A549 (cell line): Measurements from ENCODE around the gene ZNF714. TPM values are rescaled to one million over a fixed set of nuclear protein-coding genes. Genes with fewer than 3 reads are reported as not detected.

ENCODE experiments used
- ATAC-seq, 2 experiments: fragments of 200-7000 bp in 1 of 2; fragments of >200 bp in 1 of 2; cut with Nextera tagmentation in 1 of 2; cut with Tn5 transposase in 1 of 2; 3 replicates each; pipeline versions ENCODE4 v1.8.0 to v1.9.1; 2018 to 2020; ENCODE audit warnings: mild to moderate bottlenecking in 1 of 2, moderate library complexity in 1 of 2
- CTCF ChIA-PET: fragments of 300-600 bp; sonication (Branson Sonifier 250); formaldehyde crosslinking; extraction: SDS; loops from one replicate; lab custom pipeline; 2021; ENCODE audit warnings: antibody characterized with exemption, inconsistent platforms; lab: Yijun Ruan, JAX
- POLR2A ChIA-PET: fragments of 350-600 bp; formaldehyde crosslinking; extraction: SDS; loops from one replicate; lab custom pipeline; 2021; ENCODE audit warnings: antibody characterized with exemption, inconsistent platforms; lab: Yijun Ruan, JAX
- DNase-seq, 2 experiments: peaks; one replicate each; pipeline versions ENCODE4 v3.0.0 to v3.0.0-alpha.2; 2011 to 2016; ENCODE audit warnings: low read depth in 1 of 2, low spot score in 1 of 2
- FAIRE-seq: peaks from 2 replicates; lab custom pipeline; 2011; peaks lifted over from hg19 to GRCh38; lab: Jason Lieb, UNC
- H3K27ac ChIP-seq, 2 experiments: fragments of >200 bp; sonication (Bioruptor Twin); formaldehyde crosslinking; 3 replicates each; pipeline ENCODE4 v1.5.1; 2016 to 2017
- H3K4me1 ChIP-seq: fragments of >200 bp; sonication (Bioruptor Twin); formaldehyde crosslinking; 3 replicates; pipeline ENCODE4 v1.6.1; 2016
- H3K4me2 ChIP-seq: fragments of >200 bp; sonication (Bioruptor Twin); formaldehyde crosslinking; 3 replicates; pipeline ENCODE4 v1.6.1; 2016
- H3K4me3 ChIP-seq: fragments of >200 bp; sonication (Bioruptor Twin); formaldehyde crosslinking; 3 replicates; pipeline ENCODE4 v1.5.1; 2016
- H3K9me3 ChIP-seq: fragments of >200 bp; sonication (Bioruptor Twin); formaldehyde crosslinking; 3 replicates; pipeline ENCODE4 v1.6.1; 2016
- CHD2 ChIP-seq: fragments of 150-350 bp; IDR thresholded peaks from 2 replicates; pipeline ENCODE4 v1.6.1; 2014; ENCODE audit warnings: low read length; ENCODE audit not compliant: partially characterized antibody
- CHD4 ChIP-seq: fragments of 200-600 bp; sonication (generic); IDR thresholded peaks from 2 replicates; pipeline ENCODE4 v1.6.1; 2016; ENCODE audit warnings: antibody characterized with exemption, mild to moderate bottlenecking, borderline replicate concordance
- EHMT2 ChIP-seq: fragments of 200-600 bp; sonication (generic); IDR thresholded peaks from 2 replicates; pipeline ENCODE4 v1.6.1; 2016; ENCODE audit warnings: antibody characterized with exemption, low read depth, mild to moderate bottlenecking, moderate library complexity
- EP300 ChIP-seq, 2 experiments: fragments of >200 bp; sonication (Bioruptor Twin); formaldehyde crosslinking; IDR thresholded peaks; 2 replicates in 1 of 2; 3 replicates in 1 of 2; pipeline ENCODE4 v1.6.1; 2016 to 2017
- ESRRA ChIP-seq: fragments of 150-350 bp; IDR thresholded peaks from 2 replicates; pipeline ENCODE4 v1.6.1; 2014; ENCODE audit warnings: mild to moderate bottlenecking, low read length, borderline replicate concordance
- FOSL2 ChIP-seq, 2 experiments: fragments of 450-650 bp in 1 of 2; fragments of >200 bp in 1 of 2; sonication (Bioruptor Twin) in 1 of 2; formaldehyde crosslinking; IDR thresholded peaks; 2 replicates each; pipeline versions ENCODE4 v1.5.0 to v1.6.1; 2016 to 2020; ENCODE audit warnings: mild to moderate bottlenecking in 1 of 2, moderate library complexity in 1 of 2
- GATA3 ChIP-seq: IDR thresholded peaks from 2 replicates; pipeline ENCODE4 v1.6.1; 2012; ENCODE audit warnings: borderline replicate concordance
- HOXA7 ChIP-seq: fragments of 250-450 bp; sonication (Bioruptor Pico); IDR thresholded peaks from 2 replicates; pipeline ENCODE4 v1.5.0; 2020; ENCODE audit warnings: mild to moderate bottlenecking, moderate library complexity
- HOXB13 ChIP-seq: fragments of 250-450 bp; sonication (Bioruptor Pico); IDR thresholded peaks from 2 replicates; pipeline ENCODE4 v1.5.0; 2020; ENCODE audit warnings: low read depth, mild to moderate bottlenecking, moderate library complexity
- KDM1A ChIP-seq: fragments of 200-600 bp; sonication (generic); IDR thresholded peaks from 2 replicates; pipeline ENCODE4 v1.6.1; 2016; ENCODE audit warnings: low read depth, mild to moderate bottlenecking
- MAZ ChIP-seq: fragments of 150-350 bp; IDR thresholded peaks from 2 replicates; pipeline ENCODE4 v1.6.1; 2014; ENCODE audit warnings: antibody characterized with exemption, low read depth, low read length, borderline replicate concordance
- PHF8 ChIP-seq: fragments of 200-600 bp; sonication (generic); IDR thresholded peaks from 2 replicates; pipeline ENCODE4 v1.6.1; 2016; ENCODE audit warnings: low read depth, mild to moderate bottlenecking, antibody characterized with exemption, moderate library complexity, borderline replicate concordance
- POLR2A ChIP-seq: IDR thresholded peaks from 2 replicates; pipeline ENCODE4 v1.6.1; 2012; ENCODE audit warnings: mild to moderate bottlenecking, low read length
- RAD21 ChIP-seq, 2 experiments: fragments of >200 bp in 1 of 2; sonication (Bioruptor Twin) in 1 of 2; formaldehyde crosslinking in 1 of 2; IDR thresholded peaks in 1 of 2; conservative IDR thresholded peaks in 1 of 2; 2 replicates in 1 of 2; 3 replicates in 1 of 2; pipeline ENCODE4 v1.6.1; 2012 to 2018; ENCODE audit warnings: inconsistent platforms in 1 of 2
- RNF2 ChIP-seq: fragments of 200-600 bp; sonication (generic); IDR thresholded peaks from 2 replicates; pipeline ENCODE4 v1.6.1; 2016; ENCODE audit warnings: low read depth, mild to moderate bottlenecking, antibody characterized with exemption, moderate library complexity, borderline replicate concordance
- SMC3 ChIP-seq: fragments of >200 bp; sonication (Bioruptor Twin); formaldehyde crosslinking; IDR thresholded peaks from 3 replicates; pipeline ENCODE4 v1.6.1; 2018; ENCODE audit warnings: inconsistent platforms
- SREBF2 ChIP-seq: fragments of 450-650 bp; IDR thresholded peaks from 2 replicates; pipeline ENCODE4 v1.6.1; 2014; ENCODE audit warnings: mild to moderate bottlenecking, moderate library complexity
- TP53 ChIP-seq: fragments of 250-450 bp; sonication (Bioruptor Pico); IDR thresholded peaks from 2 replicates; pipeline ENCODE4 v1.5.0; 2021; ENCODE audit warnings: mild to moderate bottlenecking, moderate library complexity
- ZSCAN20 ChIP-seq: fragments of 250-450 bp; sonication (Bioruptor Pico); IDR thresholded peaks from 2 replicates; pipeline ENCODE4 v1.8.0; 2022; ENCODE audit warnings: mild to moderate bottlenecking, moderate library complexity
- WGBS: methylation state at CpG from one replicate; pipeline ENCODE4 v1.1.6; 2017; ENCODE audit errors: missing lambda C conversion rate; 5-methylcytosine and 5-hydroxymethylcytosine counted together
- polyA plus RNA-seq, 4 experiments: library from polyadenylated mRNA; depleted of rRNA in 3 of 4; stranded (reverse); fragments of >200 nt; fragmentation: RNase III in 1 of 4; extraction: RNeasy Plus Mini Kit Qiagen cat#74134 plus additional on column Dnase treatment in 1 of 4; gene quantifications; 2 replicates in 3 of 4; 3 replicates in 1 of 4; pipeline ENCODE4 v1.2.3, GENCODE V29; 2011 to 2017
- TF ChIP-seq, protein P1 (sequence below): fragments of 150-350 bp; IDR thresholded peaks from 2 replicates; pipeline ENCODE4 v1.6.1; 2014; ENCODE audit warnings: low read depth, mild to moderate bottlenecking, low read length
- TF ChIP-seq, protein P2 (sequence below): IDR thresholded peaks from 2 replicates; pipeline ENCODE4 v1.6.1; 2012
- TF ChIP-seq, protein P3 (sequence below): fragments of 200-600 bp; sonication (generic); IDR thresholded peaks from 2 replicates; pipeline ENCODE4 v1.6.1; 2016; ENCODE audit warnings: antibody characterized with exemption, mild to moderate bottlenecking, moderate library complexity
- TF ChIP-seq, protein P4 (sequence below): fragments of >200 bp; sonication (Bioruptor Twin); formaldehyde crosslinking; IDR thresholded peaks from 3 replicates; pipeline ENCODE4 v1.5.1; 2016

Gene ZNF714
- polyA plus RNA-seq, 2 of the 4 experiments (the other 2 are of a cell fraction), result 3.0 to 8.1 TPM

DNA sequence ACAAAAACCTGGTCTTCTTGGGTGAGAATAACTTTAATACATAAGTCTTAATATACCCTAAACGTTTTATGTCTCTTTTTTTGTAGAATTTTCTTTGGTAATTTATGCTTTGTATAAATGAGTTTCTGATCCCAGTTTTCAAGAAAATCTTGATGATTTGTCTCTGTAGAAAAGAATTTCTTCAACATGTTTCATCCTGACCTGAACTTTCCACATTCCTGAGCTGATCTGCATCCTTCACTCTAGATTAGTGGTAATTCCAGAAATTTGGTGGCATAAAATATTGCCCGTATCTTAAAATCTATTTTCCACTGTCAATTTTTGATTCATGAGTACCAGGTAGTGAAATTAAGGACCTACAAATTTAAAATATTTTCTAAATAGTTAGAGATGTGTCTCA, 16.3 kb downstream of the ZNF714 start:
- no peak for DNase-seq
- CTCF ChIA-PET, result no interaction called here

DNA sequence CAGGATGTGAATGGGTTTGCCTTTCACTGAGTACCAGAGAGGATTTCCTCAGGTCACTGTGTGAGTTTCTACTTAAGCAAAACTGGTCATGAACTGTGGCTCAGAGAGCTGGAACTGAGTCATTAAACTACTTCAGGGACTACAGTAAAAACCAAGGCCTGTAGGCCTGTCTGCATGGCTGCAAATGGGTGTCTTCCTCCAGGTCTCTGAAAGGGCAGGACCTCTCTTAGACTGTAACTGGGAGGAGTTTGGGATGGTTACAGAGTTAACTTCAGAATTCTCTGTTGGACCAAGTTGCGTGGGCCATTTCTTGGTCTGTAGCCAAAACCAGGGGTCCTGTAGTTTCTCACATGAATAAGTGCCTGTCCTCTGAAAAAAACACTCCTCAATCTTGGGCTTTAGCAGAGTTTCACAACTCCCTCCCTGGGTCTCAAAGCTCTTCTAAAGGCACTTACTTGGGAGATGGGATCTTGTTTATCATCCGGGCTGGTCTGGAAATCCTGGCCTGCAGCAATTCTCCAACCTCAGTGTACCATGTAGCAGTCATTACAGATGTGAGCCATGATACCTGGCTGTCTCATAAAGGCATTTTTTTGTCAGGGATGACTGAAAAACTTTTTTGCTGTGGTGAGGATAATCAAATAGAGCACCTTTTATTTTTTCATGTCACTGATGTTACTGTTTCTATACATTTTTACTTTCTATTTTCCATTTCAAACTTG, 19.7 kb downstream of the ZNF714 start:
- WGBS, result 90% methylated on average over 2 of the region's 2 CpGs
- Histone ChIP-seq H3K4me2 (no peak overlapping the region), H3K4me3 (no peak overlapping the region), H3K9me3 (peaks cover 3% of the 10 kb centered on the region; the same call in 1 of the 3 replicates), H3K4me1 (no peaks in the 10 kb centered on the region), H3K27ac (no peak overlapping the region)
- FAIRE-seq, result no peak
- POLR2A ChIA-PET, result no interaction called here
- CTCF ChIA-PET, result no interaction called here
- no peak for ATAC-seq
- no peak for DNase-seq
- no peak for TF ChIP-seq EHMT2
- TF ChIP-seq FOSL2 (IDR thresholded peaks at IDR 0.05), result no peak
- TF ChIP-seq FOSL2 (CRISPR knock-in tag; IDR thresholded peaks at IDR 0.05), result no peak
- TF ChIP-seq, protein P1, sequence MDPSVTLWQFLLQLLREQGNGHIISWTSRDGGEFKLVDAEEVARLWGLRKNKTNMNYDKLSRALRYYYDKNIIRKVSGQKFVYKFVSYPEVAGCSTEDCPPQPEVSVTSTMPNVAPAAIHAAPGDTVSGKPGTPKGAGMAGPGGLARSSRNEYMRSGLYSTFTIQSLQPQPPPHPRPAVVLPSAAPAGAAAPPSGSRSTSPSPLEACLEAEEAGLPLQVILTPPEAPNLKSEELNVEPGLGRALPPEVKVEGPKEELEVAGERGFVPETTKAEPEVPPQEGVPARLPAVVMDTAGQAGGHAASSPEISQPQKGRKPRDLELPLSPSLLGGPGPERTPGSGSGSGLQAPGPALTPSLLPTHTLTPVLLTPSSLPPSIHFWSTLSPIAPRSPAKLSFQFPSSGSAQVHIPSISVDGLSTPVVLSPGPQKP, result no peak
- TF ChIP-seq, protein P2, sequence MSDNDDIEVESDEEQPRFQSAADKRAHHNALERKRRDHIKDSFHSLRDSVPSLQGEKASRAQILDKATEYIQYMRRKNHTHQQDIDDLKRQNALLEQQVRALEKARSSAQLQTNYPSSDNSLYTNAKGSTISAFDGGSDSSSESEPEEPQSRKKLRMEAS, result no peak
- TF ChIP-seq CHD4, result no peak
- no peak for TF ChIP-seq GATA3
- no peak for TF ChIP-seq HOXA7 (CRISPR knock-in tag)
- TF ChIP-seq RNF2, result no peak
- TF ChIP-seq SMC3, result no peak

More for the DNA sequence above, 16.3 kb downstream of the ZNF714 start:
- no peak for ATAC-seq
- no peaks in the 10 kb centered on the region for H3K9me3 ChIP-seq
- H3K4me3 ChIP-seq, result no peak overlapping the region
- POLR2A ChIA-PET, result no interaction called here
- H3K4me2 ChIP-seq, result no peak overlapping the region
- H3K4me1 ChIP-seq, result no peaks in the 10 kb centered on the region
- no peak for TF ChIP-seq KDM1A
- H3K27ac ChIP-seq, result no peak overlapping the region
- 87% methylated on average over 2 of the region's 2 CpGs for WGBS
- FAIRE-seq, result no peak

DNA sequence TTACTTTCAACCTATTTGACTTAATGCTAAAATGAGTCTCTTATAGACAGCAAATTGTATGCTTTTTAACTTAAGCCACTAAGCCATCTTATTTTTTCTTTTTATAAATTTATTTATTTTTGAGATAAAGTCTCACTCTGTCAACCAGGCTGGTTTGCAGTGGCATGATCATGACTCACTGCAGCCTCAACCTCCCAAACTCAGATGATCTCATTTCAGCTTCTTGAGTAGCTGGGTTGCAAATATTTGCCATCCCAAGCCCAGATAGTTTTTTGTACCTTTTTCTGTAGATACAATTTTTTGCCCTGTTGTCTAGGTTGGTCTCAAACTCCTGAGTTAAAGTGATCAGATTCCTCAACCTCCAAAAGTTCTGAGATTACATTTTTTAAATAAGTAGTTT, 27.1 kb downstream of the ZNF714 start:
- ATAC-seq (no peak), FAIRE-seq (no peak), DNase-seq (no peak)
- TF ChIP-seq RAD21 (conservative IDR thresholded peaks at IDR 0.05 in 1 of 2, IDR thresholded peaks at IDR 0.05 in 1 of 2) (no peak), EP300 (IDR thresholded peaks at IDR 0.05) (no peak), ZSCAN20 (CRISPR knock-in tag) (no peak), FOSL2 (IDR thresholded peaks at IDR 0.05) (no peak), FOSL2 (CRISPR knock-in tag; IDR thresholded peaks at IDR 0.05) (no peak), SREBF2 (no peak), ESRRA (no peak)
- Histone ChIP-seq H3K4me1 (no peaks in the 10 kb centered on the region), H3K4me2 (no peak overlapping the region), H3K27ac (no peak overlapping the region), H3K9me3 (peaks cover 3% of the 10 kb centered on the region; the same call in 1 of the 3 replicates), H3K4me3 (no peak overlapping the region)
- POLR2A ChIA-PET, result no interaction called here
- CTCF ChIA-PET, result no interaction called here

DNA sequence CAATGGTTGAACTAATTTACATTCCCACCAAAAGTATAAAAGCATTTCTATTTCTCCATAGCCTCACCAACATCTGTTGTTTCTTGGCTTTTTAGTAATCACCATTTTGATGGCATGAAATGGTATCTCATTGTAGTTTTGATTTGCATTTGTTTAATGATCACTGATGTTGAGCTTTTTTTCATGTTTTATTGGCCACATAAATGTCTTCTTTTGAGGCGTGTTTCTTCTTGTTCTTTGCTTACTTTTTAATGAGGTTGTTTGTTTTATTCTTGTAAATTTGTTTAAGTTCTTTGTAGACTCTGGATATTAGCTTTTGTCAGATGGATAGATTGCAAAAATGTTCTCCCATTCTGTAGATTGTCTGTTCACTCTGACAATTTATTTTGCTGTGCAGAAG, 28.2 kb downstream of the ZNF714 start:
- H3K9me3 ChIP-seq, result peaks cover 3% of the 10 kb centered on the region; the same call in 1 of the 3 replicates
- no peaks in the 10 kb centered on the region for H3K4me1 ChIP-seq
- ATAC-seq (no peak), FAIRE-seq (no peak), DNase-seq (no peak)
- no peak overlapping the region for H3K4me3 ChIP-seq
- ChIA-PET CTCF (no interaction called here), POLR2A (no interaction called here)
- no peak overlapping the region for H3K4me2 ChIP-seq
- no peak overlapping the region for H3K27ac ChIP-seq
- 90% methylated on average over 1 of the region's 1 CpG for WGBS
- TF ChIP-seq, protein P3, sequence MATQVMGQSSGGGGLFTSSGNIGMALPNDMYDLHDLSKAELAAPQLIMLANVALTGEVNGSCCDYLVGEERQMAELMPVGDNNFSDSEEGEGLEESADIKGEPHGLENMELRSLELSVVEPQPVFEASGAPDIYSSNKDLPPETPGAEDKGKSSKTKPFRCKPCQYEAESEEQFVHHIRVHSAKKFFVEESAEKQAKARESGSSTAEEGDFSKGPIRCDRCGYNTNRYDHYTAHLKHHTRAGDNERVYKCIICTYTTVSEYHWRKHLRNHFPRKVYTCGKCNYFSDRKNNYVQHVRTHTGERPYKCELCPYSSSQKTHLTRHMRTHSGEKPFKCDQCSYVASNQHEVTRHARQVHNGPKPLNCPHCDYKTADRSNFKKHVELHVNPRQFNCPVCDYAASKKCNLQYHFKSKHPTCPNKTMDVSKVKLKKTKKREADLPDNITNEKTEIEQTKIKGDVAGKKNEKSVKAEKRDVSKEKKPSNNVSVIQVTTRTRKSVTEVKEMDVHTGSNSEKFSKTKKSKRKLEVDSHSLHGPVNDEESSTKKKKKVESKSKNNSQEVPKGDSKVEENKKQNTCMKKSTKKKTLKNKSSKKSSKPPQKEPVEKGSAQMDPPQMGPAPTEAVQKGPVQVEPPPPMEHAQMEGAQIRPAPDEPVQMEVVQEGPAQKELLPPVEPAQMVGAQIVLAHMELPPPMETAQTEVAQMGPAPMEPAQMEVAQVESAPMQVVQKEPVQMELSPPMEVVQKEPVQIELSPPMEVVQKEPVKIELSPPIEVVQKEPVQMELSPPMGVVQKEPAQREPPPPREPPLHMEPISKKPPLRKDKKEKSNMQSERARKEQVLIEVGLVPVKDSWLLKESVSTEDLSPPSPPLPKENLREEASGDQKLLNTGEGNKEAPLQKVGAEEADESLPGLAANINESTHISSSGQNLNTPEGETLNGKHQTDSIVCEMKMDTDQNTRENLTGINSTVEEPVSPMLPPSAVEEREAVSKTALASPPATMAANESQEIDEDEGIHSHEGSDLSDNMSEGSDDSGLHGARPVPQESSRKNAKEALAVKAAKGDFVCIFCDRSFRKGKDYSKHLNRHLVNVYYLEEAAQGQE, result no peak
- no peak for TF ChIP-seq ESRRA
- no peak for TF ChIP-seq CHD2
- no peak for TF ChIP-seq MAZ
- no peak for TF ChIP-seq HOXA7 (CRISPR knock-in tag)
- TF ChIP-seq, protein P4, sequence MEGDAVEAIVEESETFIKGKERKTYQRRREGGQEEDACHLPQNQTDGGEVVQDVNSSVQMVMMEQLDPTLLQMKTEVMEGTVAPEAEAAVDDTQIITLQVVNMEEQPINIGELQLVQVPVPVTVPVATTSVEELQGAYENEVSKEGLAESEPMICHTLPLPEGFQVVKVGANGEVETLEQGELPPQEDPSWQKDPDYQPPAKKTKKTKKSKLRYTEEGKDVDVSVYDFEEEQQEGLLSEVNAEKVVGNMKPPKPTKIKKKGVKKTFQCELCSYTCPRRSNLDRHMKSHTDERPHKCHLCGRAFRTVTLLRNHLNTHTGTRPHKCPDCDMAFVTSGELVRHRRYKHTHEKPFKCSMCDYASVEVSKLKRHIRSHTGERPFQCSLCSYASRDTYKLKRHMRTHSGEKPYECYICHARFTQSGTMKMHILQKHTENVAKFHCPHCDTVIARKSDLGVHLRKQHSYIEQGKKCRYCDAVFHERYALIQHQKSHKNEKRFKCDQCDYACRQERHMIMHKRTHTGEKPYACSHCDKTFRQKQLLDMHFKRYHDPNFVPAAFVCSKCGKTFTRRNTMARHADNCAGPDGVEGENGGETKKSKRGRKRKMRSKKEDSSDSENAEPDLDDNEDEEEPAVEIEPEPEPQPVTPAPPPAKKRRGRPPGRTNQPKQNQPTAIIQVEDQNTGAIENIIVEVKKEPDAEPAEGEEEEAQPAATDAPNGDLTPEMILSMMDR, result no peak
- TF ChIP-seq POLR2A, result no peak
- TF ChIP-seq, protein P2, result no peak
- no peak for TF ChIP-seq PHF8
- no peak for TF ChIP-seq HOXB13 (CRISPR knock-in tag)
- no peak for TF ChIP-seq TP53
